Measurements from ENCODE around the gene NEIL3. TPM values are rescaled to one million over a fixed set of nuclear protein-coding genes. Genes with fewer than 3 reads are reported as not detected.
A peak's percentile ranks its signal among the peaks of the same experiment; 100 is the strongest.

NEIL3 gene
- total RNA-seq, 1 donor from 2014 or later, result 6.6 TPM

DNA sequence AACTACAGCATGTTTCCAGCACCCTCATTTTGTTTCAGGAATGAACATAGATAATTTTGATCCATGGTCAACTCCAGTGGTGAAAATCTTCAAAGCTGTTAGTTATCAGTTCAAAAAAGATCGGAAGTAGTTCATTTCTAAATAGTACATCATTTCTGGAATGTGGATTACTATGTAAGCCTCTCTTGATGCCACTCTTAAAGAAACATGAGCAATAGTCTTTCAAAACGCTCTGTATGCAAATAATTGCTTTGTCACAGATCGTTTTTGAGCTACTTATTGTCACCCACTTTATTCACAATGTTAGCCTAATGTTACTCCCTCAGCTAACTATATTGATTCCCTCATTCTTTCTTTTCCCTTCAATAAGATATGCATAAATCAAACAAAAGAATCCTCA lies 65.7 kb downstream of the NEIL3 start:
- H3K9me3 Mint-ChIP-seq (ENCODE audit: low read depth), result no peaks in the 10 kb centered on the region
- TF ChIP-seq, protein P1, sequence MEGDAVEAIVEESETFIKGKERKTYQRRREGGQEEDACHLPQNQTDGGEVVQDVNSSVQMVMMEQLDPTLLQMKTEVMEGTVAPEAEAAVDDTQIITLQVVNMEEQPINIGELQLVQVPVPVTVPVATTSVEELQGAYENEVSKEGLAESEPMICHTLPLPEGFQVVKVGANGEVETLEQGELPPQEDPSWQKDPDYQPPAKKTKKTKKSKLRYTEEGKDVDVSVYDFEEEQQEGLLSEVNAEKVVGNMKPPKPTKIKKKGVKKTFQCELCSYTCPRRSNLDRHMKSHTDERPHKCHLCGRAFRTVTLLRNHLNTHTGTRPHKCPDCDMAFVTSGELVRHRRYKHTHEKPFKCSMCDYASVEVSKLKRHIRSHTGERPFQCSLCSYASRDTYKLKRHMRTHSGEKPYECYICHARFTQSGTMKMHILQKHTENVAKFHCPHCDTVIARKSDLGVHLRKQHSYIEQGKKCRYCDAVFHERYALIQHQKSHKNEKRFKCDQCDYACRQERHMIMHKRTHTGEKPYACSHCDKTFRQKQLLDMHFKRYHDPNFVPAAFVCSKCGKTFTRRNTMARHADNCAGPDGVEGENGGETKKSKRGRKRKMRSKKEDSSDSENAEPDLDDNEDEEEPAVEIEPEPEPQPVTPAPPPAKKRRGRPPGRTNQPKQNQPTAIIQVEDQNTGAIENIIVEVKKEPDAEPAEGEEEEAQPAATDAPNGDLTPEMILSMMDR (IDR thresholded peaks at IDR 0.05; ENCODE audit: unreplicated experiment), result no peak
- no peak overlapping the region for H3K27ac Mint-ChIP-seq
- peaks cover 21% of the 10 kb centered on the region for H3K27me3 Mint-ChIP-seq
- DNase-seq (ENCODE audit: low spot score, unreplicated experiment), result no peak
- H3K36me3 Mint-ChIP-seq (ENCODE audit: insufficient read depth), result no peaks in the 10 kb centered on the region
- H3K4me1 Mint-ChIP-seq (ENCODE audit: low read depth), result peaks cover 12% of the 10 kb centered on the region
- no peak overlapping the region for H3K4me3 Mint-ChIP-seq (ENCODE audit: low read depth)

DNA sequence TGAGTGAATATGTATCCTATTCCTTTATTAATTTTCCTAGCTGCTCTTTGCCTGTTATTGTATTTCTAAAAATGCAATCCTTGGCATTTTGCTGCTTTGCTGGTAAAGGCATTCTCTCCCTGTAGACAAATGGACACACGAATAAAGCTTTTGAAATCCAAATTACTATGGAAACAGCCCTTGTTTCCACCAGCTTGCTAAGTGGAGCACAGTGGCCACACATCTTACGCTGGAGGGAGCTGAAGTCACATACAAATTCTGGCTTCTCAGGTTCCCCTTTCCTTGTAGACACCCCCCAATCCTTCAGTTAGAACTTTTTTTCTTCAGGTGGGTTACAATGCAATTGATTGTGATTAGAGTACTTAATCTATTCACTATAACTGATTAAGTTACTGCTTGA lies 66.3 kb downstream of the NEIL3 start:
- H3K36me3 Mint-ChIP-seq (ENCODE audit: insufficient read depth), result no peaks in the 10 kb centered on the region
- H3K9me3 Mint-ChIP-seq (ENCODE audit: low read depth), result no peaks in the 10 kb centered on the region
- H3K27ac Mint-ChIP-seq, result no peak overlapping the region
- H3K4me3 Mint-ChIP-seq (ENCODE audit: low read depth), result no peak overlapping the region
- TF ChIP-seq, protein P1 (IDR thresholded peaks at IDR 0.05; ENCODE audit: unreplicated experiment), result no peak
- H3K4me1 Mint-ChIP-seq (ENCODE audit: low read depth), result peaks cover 12% of the 10 kb centered on the region
- H3K27me3 Mint-ChIP-seq, result peaks cover 21% of the 10 kb centered on the region
- no peak for DNase-seq (ENCODE audit: low spot score, unreplicated experiment)

DNA sequence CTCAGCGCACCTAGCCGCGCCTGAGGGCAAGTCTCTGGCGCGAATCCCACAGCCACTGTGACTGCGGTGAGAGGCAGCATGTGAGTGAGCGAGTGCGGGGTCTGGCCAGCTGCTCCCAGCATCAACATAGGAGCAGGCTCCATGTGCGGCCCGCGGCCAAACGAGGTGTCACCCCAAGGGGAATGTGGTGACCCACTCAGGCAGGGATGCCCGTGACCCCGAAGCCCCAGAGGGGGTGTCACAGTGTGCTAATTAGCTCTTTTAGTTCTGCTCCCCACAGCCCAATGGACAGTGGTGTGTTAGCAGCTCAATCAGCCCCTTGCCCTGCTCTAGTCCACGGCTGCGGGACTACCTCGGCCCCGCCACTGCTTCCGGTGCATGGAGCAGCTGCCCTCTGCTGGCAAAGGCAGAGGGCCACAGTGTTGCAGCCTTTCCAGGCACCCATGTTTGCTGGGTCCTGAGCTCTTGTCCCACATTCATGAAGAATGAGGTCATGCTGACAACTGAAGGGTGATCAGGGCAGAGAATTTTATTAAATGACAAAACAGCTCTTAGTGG lies 71.1 kb downstream of the NEIL3 start:
- Mint-ChIP-seq H3K27me3 (peaks cover 13% of the 10 kb centered on the region), H3K9me3 (ENCODE audit: low read depth) (no peaks in the 10 kb centered on the region), H3K4me1 (ENCODE audit: low read depth) (peaks cover 4% of the 10 kb centered on the region), H3K27ac (no peak overlapping the region), H3K4me3 (ENCODE audit: low read depth) (no peak overlapping the region), H3K36me3 (ENCODE audit: insufficient read depth) (no peaks in the 10 kb centered on the region)
- TF ChIP-seq, protein P1 (IDR thresholded peaks at IDR 0.05; ENCODE audit: unreplicated experiment), result peak; percentile 31
- no peak for DNase-seq (ENCODE audit: low spot score, unreplicated experiment)

DNA sequence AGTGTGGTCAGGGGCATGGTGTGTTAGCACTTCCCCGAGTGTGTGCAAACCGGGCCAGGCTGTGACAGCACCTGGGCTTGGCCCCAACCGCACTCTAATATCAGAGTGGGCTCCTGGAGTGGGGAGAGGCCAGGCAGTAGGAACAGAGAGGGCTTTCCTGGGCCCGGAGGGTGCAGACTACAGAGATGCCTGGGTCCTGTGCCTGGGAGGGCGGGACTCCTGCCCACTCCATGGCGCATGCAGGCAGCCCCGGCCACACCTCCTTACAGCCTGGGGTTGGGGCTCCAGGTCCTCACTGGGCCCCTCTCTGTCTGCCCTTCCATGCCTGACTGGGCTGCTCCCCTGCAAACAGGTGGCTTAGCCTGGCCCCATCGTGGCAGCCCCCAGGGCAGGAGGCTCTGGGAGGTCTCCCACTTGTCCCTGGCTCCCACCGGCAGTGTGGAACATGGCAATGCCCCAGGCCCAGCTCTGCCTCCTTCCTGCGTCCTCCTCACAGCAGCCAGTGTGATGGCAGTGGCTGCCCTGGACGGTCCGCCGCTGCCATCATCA lies 72.2 kb downstream of the NEIL3 start:
- TF ChIP-seq, protein P1 (IDR thresholded peaks at IDR 0.05; ENCODE audit: unreplicated experiment), result no peak
- no peak overlapping the region for H3K4me3 Mint-ChIP-seq (ENCODE audit: low read depth)
- DNase-seq (ENCODE audit: low spot score, unreplicated experiment), result no peak
- no peak overlapping the region for H3K27ac Mint-ChIP-seq
- H3K27me3 Mint-ChIP-seq, result peaks cover 13% of the 10 kb centered on the region
- H3K4me1 Mint-ChIP-seq (ENCODE audit: low read depth), result peaks cover 3% of the 10 kb centered on the region
- no peaks in the 10 kb centered on the region for H3K36me3 Mint-ChIP-seq (ENCODE audit: insufficient read depth)
- no peaks in the 10 kb centered on the region for H3K9me3 Mint-ChIP-seq (ENCODE audit: low read depth)

DNA sequence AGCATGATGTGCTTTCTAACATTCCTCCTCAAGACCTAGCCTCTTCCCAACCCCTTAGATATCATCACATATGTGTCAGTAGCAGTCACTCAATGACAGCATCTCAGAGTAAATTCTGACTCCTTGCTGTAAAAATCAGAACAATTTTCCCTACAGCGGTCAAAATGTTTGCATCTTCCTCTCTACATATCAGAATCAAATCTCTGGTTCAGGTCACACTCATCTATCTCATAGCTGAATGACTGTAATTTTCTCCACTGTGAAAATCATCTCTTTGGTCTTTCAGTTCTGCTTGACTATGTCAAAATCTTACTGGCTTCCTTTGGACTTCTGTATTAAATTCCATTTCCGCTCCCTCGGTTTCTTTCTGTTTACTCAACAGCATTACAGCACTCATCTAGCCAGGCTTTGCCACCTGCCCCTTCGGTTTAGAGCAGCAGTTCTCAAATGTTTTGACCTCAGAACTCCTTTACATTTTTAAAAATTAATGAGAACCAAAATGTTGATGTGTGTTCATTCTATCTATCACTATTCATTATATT lies 75.3 kb downstream of the NEIL3 start:
- Mint-ChIP-seq H3K9me3 (ENCODE audit: low read depth) (no peaks in the 10 kb centered on the region), H3K36me3 (ENCODE audit: insufficient read depth) (no peaks in the 10 kb centered on the region), H3K4me1 (ENCODE audit: low read depth) (peaks cover 6% of the 10 kb centered on the region), H3K27me3 (peaks cover 3% of the 10 kb centered on the region), H3K4me3 (ENCODE audit: low read depth) (no peak overlapping the region), H3K27ac (no peak overlapping the region)
- TF ChIP-seq, protein P1 (IDR thresholded peaks at IDR 0.05; ENCODE audit: unreplicated experiment), result no peak
- DNase-seq (ENCODE audit: low spot score, unreplicated experiment), result no peak

Measured in progenitor cell of endocrine pancreas (in vitro differentiated cells).